GM18907 (cell line): ENCODE results near the gene CDCP1.

Experiments
- ATAC-seq: cut with Tn5 transposase; IDR thresholded peaks from one replicate; pipeline ENCODE4 v1.9.1; 2021; ENCODE audit warnings: mild to moderate bottlenecking, moderate library complexity; ENCODE audit not compliant: unreplicated experiment

Gene CDCP1

GRCh38 chr3:45145681-45146614 is at the start of gene CDCP1:
Gene CDCP1 (minus strand): TSS chr3:45146378. CDS start chr3:45146287, 91 bp downstream.
- ATAC-seq, result peak; percentile 53

DNA sequence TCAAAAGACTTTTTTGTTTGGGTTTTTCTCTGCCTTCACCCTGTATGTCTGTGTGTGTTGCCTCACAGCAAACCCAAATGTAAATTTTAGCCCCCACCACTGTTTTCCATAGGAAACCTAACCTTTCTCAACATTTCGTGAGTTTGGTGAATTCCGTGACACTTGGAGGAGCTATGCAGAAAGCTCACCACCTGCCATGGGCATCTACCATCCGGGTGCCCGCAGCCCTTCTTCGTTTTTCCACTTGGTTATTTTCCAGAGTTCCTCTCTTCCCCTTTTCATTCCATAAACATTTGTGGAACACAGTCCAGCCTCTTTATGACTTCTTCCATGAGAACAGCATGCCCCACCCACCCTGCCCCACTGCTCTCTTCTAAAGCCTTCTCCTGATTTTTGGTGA is 48.6 kb upstream of the CDCP1 start:
- ATAC-seq, result no peak

GRCh38 chr3:45191924-45192417 is 45.8 kb upstream of the CDCP1 start:
- ATAC-seq, result peak; percentile 50

DNA sequence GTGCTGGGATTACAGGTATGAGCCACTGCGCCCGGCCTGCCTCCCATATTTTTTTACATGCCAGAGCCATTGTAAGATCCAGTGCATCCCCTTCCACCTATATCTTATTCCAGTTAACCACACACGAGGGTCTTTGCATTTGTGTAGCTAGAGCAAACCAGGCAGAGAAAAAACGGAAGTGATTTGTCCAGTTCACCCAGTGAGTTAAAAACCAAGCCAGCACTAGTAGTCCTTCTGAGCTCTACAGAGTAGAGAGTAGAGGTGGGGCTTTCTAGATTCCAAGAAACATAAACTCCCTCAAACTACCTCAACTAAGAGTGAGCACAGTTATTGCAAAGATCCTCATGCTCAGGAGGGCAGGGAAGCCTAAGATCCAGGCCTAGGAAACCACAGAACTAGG is 45.2 kb upstream of the CDCP1 start:
- ATAC-seq, result no peak

DNA sequence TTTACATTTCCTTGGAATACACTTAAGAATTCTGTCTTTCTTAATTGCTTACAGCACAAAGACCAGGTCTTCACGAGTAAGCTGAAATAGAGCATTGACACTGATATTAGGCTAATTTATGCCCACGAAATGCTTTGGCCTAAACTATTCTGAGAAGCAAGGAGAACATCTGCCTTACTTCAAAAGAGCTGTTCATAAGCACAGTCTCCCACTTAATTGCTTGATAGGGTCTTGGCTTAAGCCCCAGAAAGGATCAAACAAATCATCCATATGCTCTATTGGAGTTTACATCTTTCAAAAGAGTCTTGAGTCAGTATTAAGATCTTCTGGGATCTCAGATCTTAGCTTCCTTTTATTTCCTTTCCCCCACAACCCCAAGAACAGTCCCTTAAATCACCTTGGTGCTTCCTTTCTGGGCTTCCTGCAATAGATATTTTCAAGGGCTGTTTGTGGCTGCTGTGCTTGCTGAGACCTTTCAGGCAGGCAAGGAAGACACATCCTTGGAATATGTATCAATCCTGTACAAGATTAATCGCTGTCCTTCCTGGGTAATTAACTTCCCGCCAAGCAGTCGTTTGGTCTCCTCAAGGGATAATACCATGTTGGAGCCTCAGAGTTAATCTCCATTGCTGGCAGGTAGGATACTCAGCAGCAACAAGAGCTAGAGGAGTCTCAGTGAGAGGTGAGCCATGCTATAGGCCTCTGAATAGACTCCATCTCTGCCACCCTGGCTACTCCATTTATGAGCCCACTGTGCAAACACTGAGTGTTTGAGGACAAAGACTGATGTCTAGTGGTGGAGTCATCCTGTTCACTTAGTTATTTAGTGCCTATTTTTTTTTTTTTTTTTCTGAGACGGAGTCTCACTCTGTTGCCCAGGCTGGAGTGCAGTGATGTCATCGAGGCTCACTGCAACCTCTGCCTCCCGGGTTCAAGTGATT is 42.8 kb upstream of the CDCP1 start:
- no peak for ATAC-seq

DNA sequence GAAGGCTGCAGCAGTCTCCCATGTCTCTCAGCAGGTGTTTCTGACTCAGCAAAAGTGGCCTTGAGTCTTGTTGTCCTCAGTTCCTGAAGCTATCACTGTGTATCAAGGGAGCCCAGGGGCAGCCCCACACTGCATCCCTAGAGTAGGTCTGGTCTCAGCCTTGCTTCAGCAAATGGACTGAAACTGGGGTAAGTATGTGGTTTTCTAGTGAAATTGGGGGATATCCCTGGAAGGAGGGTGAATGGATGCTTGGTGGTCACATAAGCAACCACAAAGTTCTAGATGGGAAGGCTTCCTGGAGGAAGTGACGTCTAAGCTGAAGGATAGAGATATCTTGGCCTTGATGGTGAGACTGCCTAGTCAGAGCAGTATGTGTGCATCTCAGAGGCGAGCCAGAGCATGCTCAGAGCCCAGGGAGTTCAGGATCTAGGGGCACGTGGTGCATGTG is 41.5 kb upstream of the CDCP1 start:
- ATAC-seq, result no peak

GRCh38 chr3:45186871-45187270 is 40.7 kb upstream of the CDCP1 start:
- ATAC-seq, result no peak

DNA sequence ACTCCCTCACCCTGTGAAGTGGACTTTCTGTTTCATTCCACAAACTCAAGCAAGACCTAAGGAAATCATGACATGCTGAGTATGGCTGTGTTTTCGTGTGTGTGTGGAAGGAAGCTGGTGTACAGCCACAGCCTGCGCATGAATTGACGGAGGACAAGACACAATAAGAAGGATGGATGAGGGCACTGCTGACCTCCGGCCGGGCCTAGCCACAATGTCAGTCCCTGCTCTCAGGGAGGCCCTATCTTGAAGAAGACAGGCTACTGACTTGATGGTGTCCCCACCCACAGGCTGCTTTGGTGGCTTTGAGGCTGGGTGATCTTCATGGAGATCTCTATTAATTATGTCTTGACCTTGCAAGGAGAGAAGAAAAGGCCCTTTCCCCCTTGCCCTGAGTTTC is 39.3 kb upstream of the CDCP1 start:
- no peak for ATAC-seq

DNA sequence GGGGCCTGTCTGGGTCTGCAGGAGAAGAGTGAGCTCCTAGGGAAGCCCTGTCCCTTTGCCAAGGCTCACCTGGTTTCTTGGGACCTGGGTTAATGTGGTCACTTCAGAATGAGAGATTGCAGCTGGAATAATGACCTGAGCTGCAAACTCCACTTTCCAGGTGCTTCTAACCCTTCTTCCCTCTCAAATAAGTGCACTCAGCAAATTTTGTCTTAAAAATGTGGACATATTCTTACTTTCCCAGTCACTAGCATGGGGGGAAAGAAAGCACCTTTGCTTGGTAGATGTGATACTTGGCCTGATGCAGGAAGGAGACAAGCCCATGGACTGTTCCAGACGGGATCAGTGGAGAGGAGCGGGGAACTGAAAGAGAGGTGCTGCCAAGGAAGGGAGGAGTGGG is 38.9 kb upstream of the CDCP1 start:
- no peak for ATAC-seq

DNA sequence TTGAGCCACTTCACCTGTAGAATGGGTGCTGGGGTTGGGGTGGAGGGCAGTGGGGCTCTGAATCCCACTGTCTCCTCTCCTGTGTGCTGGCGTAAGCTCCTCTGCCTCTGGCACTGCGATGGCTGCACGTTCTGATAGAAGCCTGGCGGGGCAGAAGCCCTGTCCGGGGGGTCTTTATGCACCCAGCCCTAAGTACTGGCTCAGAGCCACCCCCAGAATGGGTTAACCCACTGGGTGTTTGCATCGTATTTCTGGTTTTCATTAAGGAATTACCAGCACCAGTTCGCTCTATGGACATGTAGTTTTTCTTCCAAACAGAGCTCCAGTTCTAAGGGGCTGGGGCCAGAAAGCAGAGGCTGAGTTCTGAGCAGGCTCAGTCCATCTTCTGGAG is 37.7 kb upstream of the CDCP1 start:
- no peak for ATAC-seq

GRCh38 chr3:45182915-45183871 is 37.0 kb upstream of the CDCP1 start:
- no peak for ATAC-seq

DNA sequence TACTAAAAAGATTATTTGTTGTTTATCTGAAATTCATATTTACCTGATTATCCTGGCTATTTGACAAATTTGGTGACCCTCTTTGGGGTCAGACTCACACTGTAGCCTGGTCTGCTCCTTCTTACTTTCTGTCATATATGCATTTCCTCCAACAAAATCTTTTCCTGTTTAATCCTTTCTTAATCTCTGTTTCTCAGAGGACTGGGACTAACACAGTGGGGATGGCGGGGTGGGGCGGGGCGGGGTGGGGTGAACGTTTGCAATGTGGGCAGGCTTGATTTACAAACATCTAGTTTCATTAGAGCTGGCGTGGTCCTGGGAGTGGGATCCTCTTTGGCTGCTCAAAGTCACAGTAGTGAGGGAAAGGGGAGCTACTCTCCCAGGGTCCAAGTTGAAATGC is 35.3 kb upstream of the CDCP1 start:
- ATAC-seq, result no peak

GRCh38 chr3:45180899-45181298 is 34.7 kb upstream of the CDCP1 start:
- ATAC-seq, result no peak

- no peak for ATAC-seq
These were observed 33.9 kb upstream of the CDCP1 start for GRCh38 chr3:45180051-45180450.

- no peak for ATAC-seq
These were observed 33.0 kb upstream of the CDCP1 start for GRCh38 chr3:45179163-45179562.

- no peak for ATAC-seq
These were observed 32.2 kb upstream of the CDCP1 start for GRCh38 chr3:45178183-45179023.

- ATAC-seq, result no peak
These were observed 30.7 kb upstream of the CDCP1 start for GRCh38 chr3:45176912-45177311.

- ATAC-seq, result no peak
These were observed 28.1 kb upstream of the CDCP1 start for GRCh38 chr3:45174234-45174633.

DNA sequence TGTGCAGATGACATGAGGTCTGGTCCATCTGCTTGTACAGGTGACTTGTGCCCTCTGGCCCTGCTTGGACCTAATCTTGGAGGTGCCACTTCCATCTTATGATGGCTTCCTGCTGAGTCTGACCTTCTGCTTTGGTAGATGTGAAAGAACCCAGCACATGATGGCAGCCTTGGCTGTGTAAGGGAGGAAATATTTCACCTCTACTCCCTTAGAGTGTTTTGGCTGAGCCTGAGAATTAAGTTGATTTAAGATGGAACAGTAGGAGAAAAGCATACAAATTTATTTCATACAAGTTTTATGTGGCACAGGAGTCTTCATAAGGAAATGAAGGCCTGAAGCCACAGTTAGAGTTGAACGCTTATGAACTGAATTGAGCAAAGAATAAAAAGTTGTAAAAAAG is 27.6 kb upstream of the CDCP1 start:
- no peak for ATAC-seq
